Hepatocyte (in vitro differentiated cells): ENCODE results near the gene SLC25A21. TPM values are rescaled to one million over a fixed set of nuclear protein-coding genes. Genes with fewer than 3 reads are reported as not detected.

Experiments used
- DNase-seq: peaks from one replicate; pipeline ENCODE4 v3.0.0-alpha.2; 2016; ENCODE audit warnings: low spot score
- H2AFZ ChIP-seq: fragments of 200-600 bp; sonication (generic); 2 replicates; pipeline ENCODE4 v1.6.0; 2016; ENCODE audit warnings: antibody characterized with exemption, mild to moderate bottlenecking
- H3K27ac ChIP-seq: fragments of 200-600 bp; sonication (generic); 2 replicates; pipeline ENCODE4 v1.5.1; 2016; ENCODE audit warnings: mild to moderate bottlenecking
- H3K27me3 ChIP-seq: fragments of 200-600 bp; sonication (generic); 2 replicates; pipeline ENCODE4 v1.6.1; 2016
- H3K36me3 ChIP-seq: fragments of 200-600 bp; sonication (generic); replicated peaks from 2 replicates; pipeline ENCODE4 v1.5.1; 2016; ENCODE audit warnings: low read depth; ENCODE audit not compliant: insufficient read depth
- H3K4me1 ChIP-seq: fragments of 200-600 bp; sonication (generic); 2 replicates; pipeline ENCODE4 v1.5.1; 2016; ENCODE audit warnings: mild to moderate bottlenecking, moderate library complexity; ENCODE audit not compliant: insufficient read depth
- H3K4me2 ChIP-seq: fragments of 200-600 bp; sonication (generic); 2 replicates; pipeline ENCODE4 v1.6.0; 2016
- H3K4me3 ChIP-seq: fragments of 200-600 bp; sonication (generic); 2 replicates; pipeline ENCODE4 v1.5.1; 2016; ENCODE audit warnings: mild to moderate bottlenecking
- H3K79me2 ChIP-seq: fragments of 200-600 bp; sonication (generic); 2 replicates; pipeline ENCODE4 v1.6.0; 2017; ENCODE audit warnings: mild to moderate bottlenecking
- H3K9me2 ChIP-seq: fragments of 200-600 bp; sonication (generic); replicated peaks from 2 replicates; pipeline ENCODE4 v1.6.0; 2017; ENCODE audit warnings: mild to moderate bottlenecking; ENCODE audit not compliant: insufficient read depth
- H3K9me3 ChIP-seq: fragments of 200-600 bp; sonication (generic); 2 replicates; pipeline ENCODE4 v1.5.1; 2016; ENCODE audit warnings: low read depth, mild to moderate bottlenecking
- H4K20me1 ChIP-seq: fragments of 200-600 bp; sonication (generic); 2 replicates; pipeline ENCODE4 v1.6.0; 2016; ENCODE audit warnings: mild to moderate bottlenecking; ENCODE audit not compliant: insufficient read depth, poor library complexity, severe bottlenecking
- EZH2 ChIP-seq: fragments of 200-600 bp; sonication (generic); IDR thresholded peaks from 2 replicates; pipeline ENCODE4 v1.6.1; 2016; ENCODE audit warnings: antibody characterized with exemption, mild to moderate bottlenecking, borderline replicate concordance
- EZH2phosphoT487 ChIP-seq: fragments of 200-600 bp; sonication (generic); IDR thresholded peaks from one replicate; pipeline ENCODE4 v1.6.1; 2018; ENCODE audit warnings: antibody characterized with exemption, mild to moderate bottlenecking, low read depth, moderate library complexity; ENCODE audit not compliant: unreplicated experiment, severe bottlenecking
- WGBS: methylation state at CpG from one replicate; pipeline ENCODE4 v1.1.6; 2016; ENCODE audit warnings: low lambda C conversion rate; ENCODE audit errors: missing lambda C conversion rate; 5-methylcytosine and 5-hydroxymethylcytosine counted together
- polyA plus RNA-seq: library from polyadenylated mRNA; unstranded; fragments of >200 nt; fragmentation: Nextera tagmentation; extraction: Ambion mirVana; gene quantifications from 2 replicates; pipeline ENCODE4 v1.2.1, GENCODE V29; 2016
- total RNA-seq: library from RNA; depleted of rRNA; stranded (reverse); fragments of >200 nt; gene quantifications from 2 replicates; pipeline ENCODE4 v1.2.3, GENCODE V29; 2014
- TF ChIP-seq, protein P1 (sequence below): fragments of 200-600 bp; sonication (generic); IDR thresholded peaks from 2 replicates; pipeline ENCODE4 v1.5.1; 2016; ENCODE audit warnings: antibody characterized with exemption, mild to moderate bottlenecking; ENCODE audit not compliant: poor library complexity

SLC25A21 gene
- total and polyA plus RNA-seq, 2 experiments from 2014 or later: 1.4 to 1.6 TPM

DNA sequence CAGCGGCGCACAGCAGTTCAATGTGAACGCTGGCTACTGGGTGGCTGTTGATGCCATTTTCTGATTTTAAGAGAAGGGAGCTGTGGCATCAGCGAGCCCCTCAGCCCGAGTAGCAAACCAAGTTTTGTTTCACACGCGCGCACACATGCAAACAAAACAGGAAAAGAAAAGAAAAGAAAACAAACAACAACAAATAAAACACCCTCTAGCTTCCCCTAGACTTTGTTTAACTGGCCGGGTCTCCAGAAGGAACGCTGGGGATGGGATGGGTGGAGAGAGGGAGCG, 510.2 kb downstream of the SLC25A21 start:
- Histone ChIP-seq H3K36me3 (no peaks in the 10 kb centered on the region), H3K4me3 (peak overlapping the region; percentile 1), H3K4me2 (peak overlapping the region; percentile 91), H2AFZ (peak overlapping the region; percentile 49), H3K27ac (no peak overlapping the region), H3K4me1 (peaks cover 36% of the 10 kb centered on the region), H3K27me3 (peaks cover 96% of the 10 kb centered on the region), H4K20me1 (no peaks in the 10 kb centered on the region), H3K79me2 (no peaks in the 10 kb centered on the region), H3K9me3 (no peaks in the 10 kb centered on the region), H3K9me2 (no peaks in the 10 kb centered on the region)
- WGBS: under 1% methylated on average over 11 of the region's 11 CpGs
- TF ChIP-seq EZH2 (no peak), EZH2phosphoT487 (no peak)
- TF ChIP-seq, protein P1, sequence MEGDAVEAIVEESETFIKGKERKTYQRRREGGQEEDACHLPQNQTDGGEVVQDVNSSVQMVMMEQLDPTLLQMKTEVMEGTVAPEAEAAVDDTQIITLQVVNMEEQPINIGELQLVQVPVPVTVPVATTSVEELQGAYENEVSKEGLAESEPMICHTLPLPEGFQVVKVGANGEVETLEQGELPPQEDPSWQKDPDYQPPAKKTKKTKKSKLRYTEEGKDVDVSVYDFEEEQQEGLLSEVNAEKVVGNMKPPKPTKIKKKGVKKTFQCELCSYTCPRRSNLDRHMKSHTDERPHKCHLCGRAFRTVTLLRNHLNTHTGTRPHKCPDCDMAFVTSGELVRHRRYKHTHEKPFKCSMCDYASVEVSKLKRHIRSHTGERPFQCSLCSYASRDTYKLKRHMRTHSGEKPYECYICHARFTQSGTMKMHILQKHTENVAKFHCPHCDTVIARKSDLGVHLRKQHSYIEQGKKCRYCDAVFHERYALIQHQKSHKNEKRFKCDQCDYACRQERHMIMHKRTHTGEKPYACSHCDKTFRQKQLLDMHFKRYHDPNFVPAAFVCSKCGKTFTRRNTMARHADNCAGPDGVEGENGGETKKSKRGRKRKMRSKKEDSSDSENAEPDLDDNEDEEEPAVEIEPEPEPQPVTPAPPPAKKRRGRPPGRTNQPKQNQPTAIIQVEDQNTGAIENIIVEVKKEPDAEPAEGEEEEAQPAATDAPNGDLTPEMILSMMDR: no peak
- DNase-seq: no peak

DNA sequence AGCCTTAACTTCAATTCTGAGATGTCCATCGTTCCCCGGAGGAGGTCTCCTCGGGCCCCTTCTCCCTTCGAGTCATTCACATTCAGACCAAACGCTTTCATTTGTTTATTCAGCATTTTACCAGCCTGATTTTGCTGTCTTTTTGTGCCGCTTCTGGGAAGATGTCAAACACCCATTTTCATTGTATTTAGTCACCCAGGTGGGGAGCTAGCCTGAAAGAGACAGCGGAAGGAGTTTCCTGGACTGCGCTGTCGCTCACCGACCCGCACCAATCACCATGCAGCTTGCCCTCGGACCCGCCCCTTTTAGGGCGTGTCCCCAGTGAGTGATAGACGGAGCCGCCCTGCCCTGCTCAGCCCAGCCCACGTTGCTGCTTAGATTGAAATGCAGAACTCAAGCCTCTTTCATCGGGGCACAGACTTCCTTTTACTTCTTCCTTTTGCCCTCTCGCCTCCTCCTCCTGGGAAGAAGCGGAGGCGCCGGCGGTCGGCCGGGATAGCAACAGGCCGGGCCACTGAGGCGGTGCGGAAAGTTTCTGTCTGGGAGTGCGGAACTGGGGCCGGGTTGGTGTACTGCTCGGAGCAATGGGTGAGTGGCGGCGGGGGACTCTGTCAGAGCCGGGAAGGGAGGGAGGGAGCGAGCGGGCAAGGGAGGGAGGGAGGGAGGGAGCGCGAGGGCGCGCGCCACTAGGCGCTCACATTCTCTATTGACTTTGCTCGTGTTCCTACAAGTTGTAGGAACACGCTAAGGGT, 510.7 kb downstream of the SLC25A21 start, which contains the start of gene PAX9:
TSS of gene PAX9 (plus strand) at position 355 of the 752 bp plus-strand sequence. CDS start at position 585, 230 bp downstream.
- Histone ChIP-seq H3K79me2 (no peaks in the 10 kb centered on the region), H3K4me1 (peaks cover 33% of the 10 kb centered on the region), H3K9me3 (no peaks in the 10 kb centered on the region), H2AFZ (peak within 1 kb of the TSS; percentile 49), H3K27ac (no peak within 1 kb of the TSS), H3K4me3 (peak within 1 kb of the TSS; percentile 17), H3K4me2 (peak within 1 kb of the TSS; percentile 91), H3K36me3 (no peaks in the 10 kb centered on the region), H3K27me3 (peaks cover 96% of the 10 kb centered on the region), H3K9me2 (no peaks in the 10 kb centered on the region), H4K20me1 (no peaks in the 10 kb centered on the region)
- TF ChIP-seq EZH2 (peak; percentile 42), EZH2phosphoT487 (peak; percentile 14)
- TF ChIP-seq, protein P1: no peak
- DNase-seq: peak; percentile 91
- WGBS: 1% methylated on average over 34 of the region's 44 CpGs

DNA sequence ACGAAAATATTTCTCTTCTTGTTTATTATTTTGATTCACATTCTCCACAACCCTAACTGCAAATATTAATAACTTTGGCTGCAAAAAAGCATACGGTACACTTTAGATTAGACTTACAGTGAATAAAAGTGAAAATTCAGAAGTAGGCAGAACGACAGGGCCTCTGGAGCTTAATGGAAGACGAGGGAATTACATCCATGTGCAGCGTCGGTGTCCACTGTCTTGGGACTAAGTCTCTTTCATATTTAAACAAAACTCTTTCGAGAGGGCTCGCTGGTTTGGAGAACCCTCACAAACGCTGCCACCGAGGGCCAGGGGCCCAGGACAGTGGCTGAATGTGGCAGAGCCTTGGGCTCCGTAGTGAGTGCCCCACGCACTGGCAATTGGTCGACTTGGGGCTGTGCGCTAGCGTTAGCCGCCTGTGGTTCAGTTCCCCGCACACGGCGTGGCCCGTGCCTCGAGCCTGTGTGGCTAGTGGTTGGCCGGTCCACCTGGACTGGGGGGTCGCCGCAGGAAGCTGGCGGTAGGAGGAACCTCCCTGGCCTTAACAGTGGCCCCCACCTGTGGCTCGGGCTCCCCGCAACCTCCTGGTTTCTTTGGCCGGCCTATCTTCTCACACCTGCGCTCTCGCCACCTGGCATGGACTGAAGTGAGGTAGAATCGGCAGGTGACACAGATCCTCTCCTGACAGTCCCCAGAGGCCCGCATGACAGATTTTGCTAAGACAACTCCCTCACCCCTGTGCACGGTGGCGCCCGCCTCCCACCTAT, 511.5 kb downstream of the SLC25A21 start:
- Histone ChIP-seq H3K27me3 (peaks cover 96% of the 10 kb centered on the region), H3K4me1 (peaks cover 37% of the 10 kb centered on the region), H4K20me1 (no peaks in the 10 kb centered on the region)

More for the DNA sequence above, 511.5 kb downstream of the SLC25A21 start:
- Histone ChIP-seq H3K4me3 (peak overlapping the region; percentile 17), H2AFZ (peak overlapping the region; percentile 1), H3K4me2 (peak overlapping the region; percentile 91), H3K79me2 (no peaks in the 10 kb centered on the region), H3K9me3 (no peaks in the 10 kb centered on the region), H3K9me2 (no peaks in the 10 kb centered on the region), H3K27ac (no peak overlapping the region), H3K36me3 (no peaks in the 10 kb centered on the region)
- no peak for DNase-seq
- 7% methylated on average over 34 of the region's 35 CpGs for WGBS
- TF ChIP-seq EZH2 (no peak), EZH2phosphoT487 (peak; percentile 31)
- TF ChIP-seq, protein P1: no peak
